GM21723 (cell line): ENCODE results near the gene SETMAR.
A peak's percentile ranks its signal among the peaks of the same experiment; 100 is the strongest.
"Not testable (repeated sequence)": the region's sequence is repeated elsewhere in the genome, so short reads cannot be mapped to it uniquely, and the experiment has no call there.

Experiments used
- ATAC-seq: cut with Tn5 transposase; IDR thresholded peaks from one replicate; pipeline ENCODE4 v1.9.1; 2021; ENCODE audit warnings: mild to moderate bottlenecking, moderate library complexity; ENCODE audit not compliant: unreplicated experiment

Gene SETMAR

GRCh38 chr3:4303187-4304123 lies at the start of gene SETMAR:
SETMAR (plus strand) TSS chr3:4303369; CDS start chr3:4303371, 2 bp downstream.
- ATAC-seq = peak; percentile 99

- no peak for ATAC-seq
Measured at GRCh38 chr3:4261406-4261805, 41.8 kb upstream of the SETMAR start.

- no peak for ATAC-seq
Measured at GRCh38 chr3:4264040-4264439, 39.1 kb upstream of the SETMAR start.

- ATAC-seq = peak; percentile 80
Measured at GRCh38 chr3:4270720-4271119, 32.4 kb upstream of the SETMAR start.

GRCh38 chr3:4271834-4272233 lies 31.3 kb upstream of the SETMAR start:
- ATAC-seq = no peak

- ATAC-seq = no peak
Measured at GRCh38 chr3:4279516-4280105, 23.6 kb upstream of the SETMAR start.

- ATAC-seq = no peak
Measured at GRCh38 chr3:4281991-4282390, 21.2 kb upstream of the SETMAR start.

- ATAC-seq = no peak
Measured at GRCh38 chr3:4284865-4285264, 18.3 kb upstream of the SETMAR start.

- no peak for ATAC-seq
Measured at GRCh38 chr3:4289044-4289443, 14.1 kb upstream of the SETMAR start.

GRCh38 chr3:4290272-4290893 lies 12.8 kb upstream of the SETMAR start:
- ATAC-seq = peak; percentile 92

- no peak for ATAC-seq
Measured at GRCh38 chr3:4292301-4292700, 10.9 kb upstream of the SETMAR start.

GRCh38 chr3:4294616-4295327 lies 8.4 kb upstream of the SETMAR start:
- no peak for ATAC-seq

GRCh38 chr3:4296454-4296853 lies 6.7 kb upstream of the SETMAR start:
- ATAC-seq = not testable (repeated sequence)

- ATAC-seq = no peak
Measured at GRCh38 chr3:4297486-4297885, 5.7 kb upstream of the SETMAR start.

GRCh38 chr3:4302747-4303146 lies 422 bp upstream of the SETMAR start:
- ATAC-seq = no peak

- not testable (repeated sequence) for ATAC-seq
Measured at GRCh38 chr3:4305210-4305609, 2.0 kb downstream of the SETMAR start.

GRCh38 chr3:4306091-4306490 lies 2.9 kb downstream of the SETMAR start:
- no peak for ATAC-seq

- no peak for ATAC-seq
Measured at GRCh38 chr3:4306860-4307259, 3.7 kb downstream of the SETMAR start.

- ATAC-seq = no peak
Measured at GRCh38 chr3:4309491-4310128, 6.4 kb downstream of the SETMAR start.

GRCh38 chr3:4310971-4311370 lies 7.8 kb downstream of the SETMAR start:
- ATAC-seq = no peak

GRCh38 chr3:4311496-4311895 lies 8.3 kb downstream of the SETMAR start:
- ATAC-seq = no peak
